GM21619 (cell line): ENCODE measurements around the gene RBM24.

ENCODE experiments used
- ATAC-seq: cut with Tn5 transposase; IDR thresholded peaks from one replicate; pipeline ENCODE4 v1.9.1; 2021; ENCODE audit not compliant: unreplicated experiment

RBM24 gene

GRCh38 chr6:17341117-17341805, 60.1 kb downstream of the RBM24 start:
- ATAC-seq, result no peak

DNA sequence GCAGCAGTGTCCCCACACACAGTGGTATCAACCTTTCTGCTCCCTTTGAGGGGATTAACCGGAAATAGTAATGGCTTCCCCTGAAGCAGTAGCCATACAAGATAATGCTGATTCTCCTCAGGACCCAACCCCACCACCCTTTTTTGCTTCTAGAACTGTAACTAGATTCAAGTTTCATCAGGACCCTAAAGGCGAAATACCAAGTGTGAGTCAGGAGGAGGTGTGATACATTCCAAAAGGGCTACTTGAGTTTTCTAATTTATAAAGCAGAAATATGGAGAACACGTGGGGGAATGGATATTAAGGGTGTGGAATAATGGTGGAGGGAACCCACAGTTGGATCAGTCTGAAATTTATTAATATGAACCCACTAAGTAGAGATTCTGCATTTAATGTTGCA, 60.7 kb downstream of the RBM24 start:
- no peak for ATAC-seq

GRCh38 chr6:17343215-17343614, 62.1 kb downstream of the RBM24 start:
- no peak for ATAC-seq
